NOMO-1 treated with dmso at 0.1 percent for 144 hours (cell line): Measurements from ENCODE around the gene RHO.
A peak's percentile ranks its signal among the peaks of the same experiment; 100 is the strongest.
"Not testable (repeated sequence)": the region's sequence is repeated elsewhere in the genome, so short reads cannot be mapped to it uniquely, and the experiment has no call there.

Experiments
- DNase-seq: peaks from one replicate; lab custom pipeline; 2025; ENCODE audit not compliant: unreplicated experiment; lab: John Stamatoyannopoulos, UW

RHO gene

GRCh38 chr3:129540776-129541516 lies 12.5 kb downstream of the RHO start:
- no peak for DNase-seq

GRCh38 chr3:129542747-129543146 lies 14.3 kb downstream of the RHO start:
- no peak for DNase-seq

GRCh38 chr3:129543156-129543790 lies 14.8 kb downstream of the RHO start, which contains the start of gene H1-8:
Gene H1-8 (plus strand): TSS chr3:129543175. CDS start chr3:129543219, 44 bp downstream.
- DNase-seq = no peak

DNA sequence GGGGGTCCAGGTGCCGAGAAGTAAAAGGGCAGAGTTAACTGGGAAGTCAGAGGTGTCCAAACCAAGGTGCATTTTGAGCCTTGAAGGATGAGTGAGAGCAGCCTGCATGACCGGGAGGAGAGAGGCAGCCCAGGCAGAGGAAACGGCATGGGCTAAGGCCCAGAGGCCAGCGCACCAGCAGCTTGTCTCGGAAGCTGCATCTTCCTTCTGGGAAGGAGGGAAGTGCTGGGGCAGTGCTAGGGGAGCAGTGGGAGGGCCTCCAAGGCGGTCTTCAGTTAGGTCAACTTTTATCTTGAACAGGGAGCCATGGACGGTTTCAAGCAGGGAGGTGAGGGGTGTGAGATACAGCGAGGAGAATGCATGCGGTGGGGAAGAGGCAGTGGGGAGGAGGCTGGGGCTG lies 15.6 kb downstream of the RHO start:
- DNase-seq = no peak

DNA sequence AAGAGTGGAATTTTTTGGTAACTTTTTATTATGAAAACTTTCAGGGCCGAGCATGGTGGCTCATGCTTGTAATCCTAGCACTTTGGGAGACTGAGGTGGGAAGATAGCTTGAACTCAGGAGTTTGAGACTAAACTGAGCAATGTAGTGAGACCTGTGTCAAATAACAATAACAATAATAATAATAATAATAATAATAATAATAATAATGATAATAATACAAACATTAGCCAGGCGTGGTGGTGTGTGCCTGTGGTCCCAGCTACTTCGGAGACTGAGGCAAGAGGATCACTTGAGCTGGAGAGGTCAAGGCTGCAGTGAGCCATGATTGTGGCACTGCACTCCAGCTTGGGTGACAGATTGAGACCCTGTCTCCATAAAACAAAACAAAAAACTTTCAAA lies 17.5 kb downstream of the RHO start:
- not testable (repeated sequence) for DNase-seq

DNA sequence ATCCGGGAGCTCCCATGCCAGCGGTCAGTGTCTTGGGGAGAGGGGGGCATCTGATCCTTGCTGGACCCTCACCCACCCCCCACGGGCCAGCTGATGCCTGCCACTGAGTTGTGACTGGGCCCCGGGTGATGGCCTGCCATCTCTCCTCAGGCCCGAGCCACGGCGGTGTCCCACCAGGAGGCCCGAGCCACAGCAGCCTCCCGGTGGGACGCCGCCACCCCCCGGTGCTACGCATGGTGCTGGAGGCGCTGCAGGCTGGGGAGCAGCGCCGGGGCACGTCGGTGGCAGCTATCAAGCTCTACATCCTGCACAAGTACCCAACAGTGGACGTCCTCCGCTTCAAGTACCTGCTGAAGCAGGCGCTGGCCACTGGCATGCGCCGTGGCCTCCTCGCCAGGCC lies 18.8 kb downstream of the RHO start:
- DNase-seq = no peak

- DNase-seq = no peak
Measured at GRCh38 chr3:129548104-129548965, 19.9 kb downstream of the RHO start.

DNA sequence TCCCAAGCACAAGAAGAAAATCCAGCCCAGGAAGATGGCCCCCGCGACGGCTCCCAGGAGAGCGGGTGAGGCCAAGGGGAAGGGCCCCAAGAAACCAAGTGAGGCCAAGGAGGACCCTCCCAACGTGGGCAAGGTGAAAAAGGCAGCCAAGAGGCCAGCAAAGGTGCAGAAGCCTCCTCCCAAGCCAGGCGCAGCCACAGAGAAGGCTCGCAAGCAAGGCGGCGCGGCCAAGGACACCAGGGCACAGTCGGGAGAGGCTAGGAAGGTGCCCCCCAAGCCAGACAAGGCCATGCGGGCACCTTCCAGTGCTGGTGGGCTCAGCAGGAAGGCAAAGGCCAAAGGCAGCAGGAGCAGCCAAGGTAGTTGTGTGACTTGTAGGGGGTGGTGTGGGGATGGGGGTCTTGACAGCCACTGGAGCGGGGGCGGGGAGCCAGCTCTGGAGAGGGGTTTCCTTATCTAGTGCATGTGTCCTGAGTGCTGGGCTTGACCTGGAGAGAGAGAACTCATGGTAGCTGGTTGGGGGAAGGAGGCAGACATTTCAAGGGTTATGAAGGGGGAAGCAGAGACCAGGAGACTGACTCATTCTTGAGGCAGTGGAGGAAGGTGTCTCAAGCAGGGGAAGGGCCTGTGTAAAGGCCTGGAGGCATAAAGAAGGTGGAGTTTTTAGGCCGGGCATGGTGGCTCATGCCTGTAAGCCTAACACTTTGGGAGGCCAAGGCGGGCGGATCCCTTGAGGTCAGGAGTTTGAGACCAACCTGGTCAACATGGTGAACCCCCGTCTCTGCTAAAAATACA lies 20.8 kb downstream of the RHO start:
- peak; percentile 83 for DNase-seq

DNA sequence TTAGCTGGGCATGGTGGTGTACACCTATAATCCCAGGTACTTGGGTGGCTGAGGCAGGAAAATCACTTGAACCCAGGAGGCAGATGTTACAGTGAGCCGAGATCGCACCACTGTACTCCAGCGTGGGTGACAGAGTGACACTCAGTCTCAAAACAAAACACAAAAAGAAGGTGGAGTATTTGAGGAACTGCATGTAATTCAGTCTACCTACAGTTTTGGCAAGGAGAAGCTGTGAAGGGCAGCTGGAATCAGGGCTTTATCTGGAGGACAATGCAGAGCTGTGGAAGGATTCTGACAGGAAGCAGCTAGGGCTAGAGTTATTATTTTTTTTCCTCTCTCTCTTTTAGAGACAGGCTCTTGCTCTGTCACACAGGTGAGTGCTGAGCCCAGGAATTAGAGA lies 21.4 kb downstream of the RHO start:
- DNase-seq = no peak

GRCh38 chr3:129552287-129553050 lies 24.0 kb downstream of the RHO start:
- no peak for DNase-seq

DNA sequence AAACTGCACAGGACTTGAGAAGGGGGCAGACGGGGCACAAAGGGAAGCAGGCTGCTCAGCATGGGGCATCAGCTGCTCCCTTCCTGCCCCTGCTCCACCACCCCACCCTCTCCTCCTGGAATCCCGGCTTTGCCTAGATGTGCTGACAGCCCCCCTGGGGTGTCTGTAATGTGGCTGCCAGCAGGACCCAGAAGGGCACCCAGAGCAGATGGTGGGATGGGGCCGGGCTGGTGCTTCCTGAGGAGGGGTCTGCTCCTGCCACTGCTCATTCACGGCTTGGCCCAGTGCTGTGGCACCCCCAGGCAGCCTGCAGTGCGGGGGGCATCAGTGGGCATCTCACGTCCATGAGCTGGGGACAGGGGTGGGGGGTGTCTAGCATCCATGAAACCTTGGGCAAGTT lies 24.7 kb downstream of the RHO start:
- DNase-seq = no peak

DNA sequence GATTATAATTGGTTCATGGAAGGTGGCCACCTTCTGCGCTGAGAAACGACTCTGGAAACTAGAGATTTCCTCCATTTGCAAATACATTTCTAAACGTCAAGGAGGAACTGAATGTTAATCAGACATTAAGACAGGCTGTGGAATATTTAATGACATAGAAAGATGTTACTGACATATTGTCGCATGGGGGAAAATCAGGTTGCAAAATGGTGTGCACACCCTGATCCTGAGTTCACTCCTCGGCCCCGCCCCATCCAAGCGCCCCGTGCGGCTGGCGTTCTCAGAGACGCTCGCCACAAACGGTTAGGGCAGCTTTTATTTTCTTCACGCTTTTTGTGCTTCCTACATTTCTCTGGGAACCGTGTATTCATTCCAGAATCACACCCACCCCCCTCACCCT lies 25.3 kb downstream of the RHO start:
- DNase-seq = peak; percentile 37

DNA sequence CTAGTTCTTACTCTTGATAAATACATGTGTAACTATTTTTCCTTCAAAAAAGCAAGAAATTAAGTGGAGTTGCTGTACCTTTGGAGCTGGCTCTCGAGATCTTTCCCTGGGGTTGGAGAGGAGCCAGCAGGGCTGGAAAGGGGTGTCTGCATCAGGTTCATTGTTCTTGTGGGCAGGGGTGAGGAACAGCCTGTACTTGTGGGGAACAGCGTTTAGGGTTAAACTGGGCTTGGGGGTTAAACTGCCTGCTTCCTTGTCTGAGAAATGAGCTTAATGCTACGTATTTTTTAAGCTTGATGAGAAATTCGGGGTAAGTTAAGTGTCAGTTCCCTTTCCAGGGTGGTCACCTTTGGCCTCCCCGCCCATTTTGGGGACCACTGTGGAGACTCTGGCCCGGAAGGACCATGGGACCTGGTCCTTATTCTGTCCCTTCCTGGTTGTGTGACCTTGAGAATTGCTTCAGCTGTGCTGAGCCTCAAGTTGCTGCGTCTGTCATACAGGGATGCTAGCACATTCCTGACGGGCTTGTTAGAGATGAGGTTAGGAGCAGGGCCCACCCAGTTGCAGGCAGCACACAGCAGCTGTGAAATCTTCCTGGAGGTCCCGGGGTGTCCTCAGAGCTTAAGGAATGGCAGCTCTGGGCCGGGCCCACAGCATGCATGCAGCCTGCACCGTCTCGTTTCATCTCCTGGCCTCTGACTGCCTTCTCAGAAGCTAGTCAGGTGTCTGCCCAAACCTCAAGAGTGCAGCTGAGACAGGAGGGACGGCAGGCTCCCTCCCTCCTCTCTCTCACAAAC lies 26.1 kb downstream of the RHO start:
- peak; percentile 60 for DNase-seq

GRCh38 chr3:129555153-129555550 lies 26.7 kb downstream of the RHO start:
- DNase-seq = no peak

DNA sequence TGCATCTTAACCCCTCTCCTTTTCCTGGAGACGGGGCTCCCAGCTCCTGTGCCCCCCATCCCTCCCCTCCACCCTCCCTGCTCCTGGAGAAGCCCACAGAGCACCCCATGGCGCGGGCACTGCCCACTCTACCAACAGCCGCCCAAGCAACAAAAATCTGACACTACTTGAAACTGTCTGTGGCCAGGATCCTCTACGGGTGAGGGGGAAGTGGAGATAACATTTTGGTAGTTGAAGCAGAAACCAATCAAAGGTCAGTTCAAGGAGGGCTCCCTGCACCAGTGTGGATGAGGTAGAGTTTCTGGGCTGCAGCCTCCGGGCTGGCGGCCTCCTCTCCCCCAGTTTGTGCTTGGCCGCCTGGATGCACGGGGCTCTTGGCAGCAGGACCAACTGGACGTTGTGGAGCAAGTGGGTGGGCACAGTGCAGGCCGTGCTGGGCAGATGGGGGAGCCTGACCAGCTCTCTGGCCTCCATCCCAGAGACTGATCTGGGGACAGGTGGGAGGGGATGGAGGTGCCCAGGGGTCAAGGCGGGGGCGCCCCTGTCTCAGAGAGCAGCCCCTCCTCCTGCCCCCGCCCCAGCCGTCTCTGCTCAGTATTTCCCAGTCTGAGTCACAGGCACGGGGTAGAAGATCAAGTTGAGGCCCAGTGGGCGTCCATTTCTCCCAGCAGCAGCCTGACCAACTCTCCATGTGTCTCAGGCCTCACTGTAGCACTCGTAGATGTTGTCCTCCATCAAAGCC lies 27.3 kb downstream of the RHO start:
- no peak for DNase-seq

DNA sequence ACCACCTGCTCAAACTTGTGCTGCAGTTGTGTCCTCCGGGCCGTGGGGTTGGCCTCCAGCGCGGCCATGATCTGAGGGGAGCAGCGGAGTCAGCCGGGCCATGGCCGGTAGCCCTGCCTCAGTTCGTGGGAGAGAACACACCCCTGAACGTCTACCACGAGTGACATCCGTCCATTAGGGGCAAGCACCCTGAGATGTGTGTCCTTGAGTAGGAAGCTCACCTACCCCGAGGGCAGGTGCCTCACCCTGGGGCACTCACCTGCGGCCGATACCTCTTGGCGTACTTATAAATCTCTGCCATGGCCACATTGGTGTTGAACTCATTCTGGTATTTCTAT lies 27.9 kb downstream of the RHO start:
- DNase-seq = no peak

- DNase-seq = no peak
Measured at GRCh38 chr3:129556890-129557547, 28.6 kb downstream of the RHO start.

- no peak for DNase-seq
Measured at GRCh38 chr3:129557548-129557894, 29.1 kb downstream of the RHO start.
